Measurements from ENCODE around the gene KLHL30. TPM values are rescaled to one million over a fixed set of nuclear protein-coding genes. Genes with fewer than 3 reads are reported as not detected.
"Not testable (repeated sequence)": the region's sequence is repeated elsewhere in the genome, so short reads cannot be mapped to it uniquely, and the experiment has no call there.

KLHL30 gene
- total RNA-seq, 8 experiments from 2014 or later: 0.21 to 0.76 (median 0.42) TPM

GRCh38 chr2:238105506-238106338, 32.7 kb upstream of the KLHL30 start:
- in situ Hi-C loops (cut with MboI; ENCODE audit: low pct_unique_long_range_greater_than_20kb in 2 of 9, low sequenced_read_pairs in 9 of 9, unreplicated experiment in 9 of 9): no loop called here
- peaks cover 26 to 43% of the 10 kb centered on the region in 2 donors for H3K4me1 ChIP-seq (replicated peaks in 1 of 2)
- no peak for ATAC-seq (replicated peaks in 6 of 8)
- no peak overlapping the region for H3K4me3 ChIP-seq
- 100% methylated on average over 2 to 5 of the region's 28 CpGs; no CpG with 5 or more reads in 8 of the 10 experiments for WGBS, 10 experiments
- no peak overlapping the region for H3K27ac ChIP-seq

- ATAC-seq (replicated peaks in 6 of 8): peak in 2 of 8 experiments; percentile 29 to 42
- Histone ChIP-seq H3K27ac (no peak overlapping the region), H3K4me1 (replicated peaks in 1 of 2) (peaks cover 26 to 43% of the 10 kb centered on the region in 2 donors), H3K4me3 (no peak overlapping the region)
- 60 to 100% methylated on average over 1 to 3 of the region's 13 CpGs; no CpG with 5 or more reads in 8 of the 10 experiments for WGBS, 10 experiments
- in situ Hi-C loops (cut with MboI; ENCODE audit: low pct_unique_long_range_greater_than_20kb in 2 of 9, low sequenced_read_pairs in 9 of 9, unreplicated experiment in 9 of 9): no loop called here
These were observed 32.1 kb upstream of the KLHL30 start for GRCh38 chr2:238106339-238106697.

- no peak overlapping the region for H3K4me3 ChIP-seq
- in situ Hi-C loops (cut with MboI; ENCODE audit: low pct_unique_long_range_greater_than_20kb in 2 of 9, low sequenced_read_pairs in 9 of 9, unreplicated experiment in 9 of 9): no loop called here
- H3K4me1 ChIP-seq (replicated peaks in 1 of 2): peaks cover 26 to 42% of the 10 kb centered on the region in 2 donors
- peak in 2 of 8 experiments; percentile 30 to 57 for ATAC-seq (replicated peaks in 6 of 8)
- H3K27ac ChIP-seq: no peak overlapping the region
- 80 to 91% methylated on average over 1 to 8 of the region's 28 CpGs; no CpG with 5 or more reads in 8 of the 10 experiments for WGBS, 10 experiments
These were observed 31.6 kb upstream of the KLHL30 start for GRCh38 chr2:238106698-238107524.

GRCh38 chr2:238107525-238108422, 30.7 kb upstream of the KLHL30 start:
- Histone ChIP-seq H3K27ac (peak overlapping the region in 1 of 2 donors; percentile 69), H3K4me3 (no peak overlapping the region), H3K4me1 (replicated peaks in 1 of 2) (peaks cover 17 to 33% of the 10 kb centered on the region in 2 donors)
- in situ Hi-C loops (cut with MboI; ENCODE audit: low pct_unique_long_range_greater_than_20kb in 2 of 9, low sequenced_read_pairs in 9 of 9, unreplicated experiment in 9 of 9): no loop called here
- ATAC-seq (replicated peaks in 6 of 8): no peak
- 50 to 100% (median 94%) methylated on average over 4 to 15 of the region's 28 CpGs; no CpG with 5 or more reads in 5 of the 10 experiments for WGBS, 10 experiments

- H3K27ac ChIP-seq: peak overlapping the region; percentile 32 to 69
- in situ Hi-C loops (cut with MboI; ENCODE audit: low pct_unique_long_range_greater_than_20kb in 2 of 9, low sequenced_read_pairs in 9 of 9, unreplicated experiment in 9 of 9): no loop called here
- 13 to 69% (median 34%) methylated on average over 4 to 9 of the region's 19 CpGs; no CpG with 5 or more reads in 4 of the 10 experiments for WGBS, 10 experiments
- H3K4me1 ChIP-seq (replicated peaks in 1 of 2): peaks cover 14 to 30% of the 10 kb centered on the region in 2 donors
- no peak overlapping the region for H3K4me3 ChIP-seq
- peak in 5 of 8 experiments; percentile 57 to 92 (median 87) for ATAC-seq (replicated peaks in 6 of 8)
These were observed 29.9 kb upstream of the KLHL30 start for GRCh38 chr2:238108423-238109183.

GRCh38 chr2:238113611-238114010, 24.9 kb upstream of the KLHL30 start:
- Histone ChIP-seq H3K4me3 (no peak overlapping the region), H3K4me1 (replicated peaks in 1 of 2) (peaks cover 7 to 9% of the 10 kb centered on the region in 2 donors), H3K27ac (no peak overlapping the region)
- in situ Hi-C loops (cut with MboI; ENCODE audit: low pct_unique_long_range_greater_than_20kb in 2 of 9, low sequenced_read_pairs in 9 of 9, unreplicated experiment in 9 of 9): no loop called here
- no peak for ATAC-seq (replicated peaks in 6 of 8)
- 33 to 100% (median 81%) methylated on average over 1 to 10 of the region's 13 CpGs; no CpG with 5 or more reads in 2 of the 10 experiments for WGBS, 10 experiments

GRCh38 chr2:238114331-238114841, 24.1 kb upstream of the KLHL30 start:
- in situ Hi-C loops (cut with MboI; ENCODE audit: low pct_unique_long_range_greater_than_20kb in 2 of 9, low sequenced_read_pairs in 9 of 9, unreplicated experiment in 9 of 9): no loop called here
- whole genome bisulfite sequencing, 10 experiments: 80 to 100% methylated on average over 2 of the region's 16 CpGs; no CpG with 5 or more reads in 8 of the 10 experiments
- H3K27ac ChIP-seq: no peak overlapping the region
- no peak for ATAC-seq (replicated peaks in 6 of 8)
- no peak overlapping the region for H3K4me3 ChIP-seq
- peaks cover 0 to 2% of the 10 kb centered on the region in 2 donors for H3K4me1 ChIP-seq (replicated peaks in 1 of 2)

GRCh38 chr2:238114851-238115660, 23.4 kb upstream of the KLHL30 start:
- WGBS, 10 experiments: 77 to 100% (median 82%) methylated on average over 2 to 14 of the region's 32 CpGs; no CpG with 5 or more reads in 2 of the 10 experiments
- in situ Hi-C loops (cut with MboI; ENCODE audit: low pct_unique_long_range_greater_than_20kb in 2 of 9, low sequenced_read_pairs in 9 of 9, unreplicated experiment in 9 of 9): no loop called here
- Histone ChIP-seq H3K27ac (no peak overlapping the region), H3K4me3 (no peak overlapping the region), H3K4me1 (replicated peaks in 1 of 2) (peaks cover 5 to 6% of the 10 kb centered on the region in 2 donors)
- no peak for ATAC-seq (replicated peaks in 6 of 8)

GRCh38 chr2:238115709-238116108, 22.8 kb upstream of the KLHL30 start:
- 80 to 94% (median 89%) methylated on average over 1 to 5 of the region's 12 CpGs; no CpG with 5 or more reads in 4 of the 10 experiments for WGBS, 10 experiments
- in situ Hi-C loops (cut with MboI; ENCODE audit: low pct_unique_long_range_greater_than_20kb in 2 of 9, low sequenced_read_pairs in 9 of 9, unreplicated experiment in 9 of 9); H3K4me3 ChIP-seq; H3K27ac ChIP-seq; ATAC-seq (replicated peaks in 6 of 8): not testable (repeated sequence)
- peaks cover 9 to 10% of the 10 kb centered on the region in 2 donors for H3K4me1 ChIP-seq (replicated peaks in 1 of 2)

- no peak overlapping the region for H3K27ac ChIP-seq
- ATAC-seq (replicated peaks in 6 of 8): no peak
- 60 to 89% (median 69%) methylated on average over 1 to 13 of the region's 21 CpGs; no CpG with 5 or more reads in 6 of the 10 experiments for WGBS, 10 experiments
- in situ Hi-C loops (cut with MboI; ENCODE audit: low pct_unique_long_range_greater_than_20kb in 2 of 9, low sequenced_read_pairs in 9 of 9, unreplicated experiment in 9 of 9): no loop called here
- no peak overlapping the region for H3K4me3 ChIP-seq
- peaks cover 15% of the 10 kb centered on the region in 2 donors for H3K4me1 ChIP-seq (replicated peaks in 1 of 2)
These were observed 21.9 kb upstream of the KLHL30 start for GRCh38 chr2:238116298-238117198.
